ENCODE results near the gene PCDH9. TPM values are rescaled to one million over a fixed set of nuclear protein-coding genes. Genes with fewer than 3 reads are reported as not detected.

The PCDH9 gene
- total and polyA plus RNA-seq, 2 of the 13 experiments (the other 11 are each of a cell fraction or from before 2014, with no cell fraction given): 0.09 TPM; not detected in 1

GRCh38 chr13:67275351-67275960 lies 45.3 kb upstream of the PCDH9 start (continued):
- TF ChIP-seq NCOA2 (CRISPR knock-in tag; IDR thresholded peaks at IDR 0.05): no peak
- TF ChIP-seq NKX3-1 (CRISPR knock-in tag; IDR thresholded peaks at IDR 0.05): no peak
- no peak for TF ChIP-seq ZNF678 (CRISPR knock-in tag; IDR thresholded peaks at IDR 0.05)

DNA sequence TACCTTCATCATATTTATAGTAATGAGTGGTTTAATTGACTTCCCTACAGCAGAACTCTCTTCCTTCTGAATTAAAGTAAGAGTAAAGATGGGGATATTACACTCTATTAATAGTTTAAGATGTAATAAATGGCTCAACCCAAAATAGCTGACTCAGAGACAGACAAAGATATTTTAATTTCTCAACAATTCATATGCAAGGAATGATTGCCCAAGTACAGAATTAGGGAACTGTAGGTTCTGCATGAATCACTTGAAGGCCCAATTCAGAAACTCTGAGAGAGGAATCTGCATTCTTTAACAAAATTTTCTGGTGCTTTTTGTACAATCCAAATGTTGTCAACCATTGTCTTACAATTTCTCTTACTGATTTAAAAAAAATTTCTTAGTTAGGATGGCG lies 42.9 kb upstream of the PCDH9 start:
- H2AFZ ChIP-seq (ENCODE audit: low read length): no peak overlapping the region
- H3K27me3 ChIP-seq (ENCODE audit: control insufficient read depth in 1 of 2, insufficient read depth in 2 of 2, low read length in 2 of 2): no peaks in the 10 kb centered on the region
- BruUV-seq (replicated peaks): no TSS peak
- ChIA-PET CTCF (ENCODE audit: low intra/inter-chr PET ratio, low total read pairs) (no interaction called here), POLR2A (no interaction called here)
- no peak for TF ChIP-seq MAFG (CRISPR knock-in tag; IDR thresholded peaks at IDR 0.05)
- no peak for TF ChIP-seq FOSL1 (CRISPR knock-in tag; IDR thresholded peaks at IDR 0.05; ENCODE audit: borderline replicate concordance)
- TF ChIP-seq ZNF17 (CRISPR knock-in tag; IDR thresholded peaks at IDR 0.05): no peak
- no peak for TF ChIP-seq ZFP36L2 (CRISPR knock-in tag; IDR thresholded peaks at IDR 0.05)
- no peak for TF ChIP-seq ZSCAN21 (CRISPR knock-in tag; IDR thresholded peaks at IDR 0.05; ENCODE audit: borderline replicate concordance)
- no peak for TF ChIP-seq TFAP4 (IDR thresholded peaks at IDR 0.05; ENCODE audit: borderline replicate concordance, low read depth)
- TF ChIP-seq SRY (CRISPR knock-in tag; IDR thresholded peaks at IDR 0.05): no peak
- TF ChIP-seq KLF6 (CRISPR knock-in tag; IDR thresholded peaks at IDR 0.05): no peak
- no peak for TF ChIP-seq FOXM1 (CRISPR knock-in tag; IDR thresholded peaks at IDR 0.05)
- no peak for TF ChIP-seq THYN1 (CRISPR knock-in tag; IDR thresholded peaks at IDR 0.05; ENCODE audit: borderline replicate concordance, low read depth)
- TF ChIP-seq ZNF576 (CRISPR knock-in tag; IDR thresholded peaks at IDR 0.05): no peak
- no peak for TF ChIP-seq GABPB1 (CRISPR knock-in tag; IDR thresholded peaks at IDR 0.05)
- TF ChIP-seq PHF8 (CRISPR knock-in tag; IDR thresholded peaks at IDR 0.05): no peak
- TF ChIP-seq, protein P1, sequence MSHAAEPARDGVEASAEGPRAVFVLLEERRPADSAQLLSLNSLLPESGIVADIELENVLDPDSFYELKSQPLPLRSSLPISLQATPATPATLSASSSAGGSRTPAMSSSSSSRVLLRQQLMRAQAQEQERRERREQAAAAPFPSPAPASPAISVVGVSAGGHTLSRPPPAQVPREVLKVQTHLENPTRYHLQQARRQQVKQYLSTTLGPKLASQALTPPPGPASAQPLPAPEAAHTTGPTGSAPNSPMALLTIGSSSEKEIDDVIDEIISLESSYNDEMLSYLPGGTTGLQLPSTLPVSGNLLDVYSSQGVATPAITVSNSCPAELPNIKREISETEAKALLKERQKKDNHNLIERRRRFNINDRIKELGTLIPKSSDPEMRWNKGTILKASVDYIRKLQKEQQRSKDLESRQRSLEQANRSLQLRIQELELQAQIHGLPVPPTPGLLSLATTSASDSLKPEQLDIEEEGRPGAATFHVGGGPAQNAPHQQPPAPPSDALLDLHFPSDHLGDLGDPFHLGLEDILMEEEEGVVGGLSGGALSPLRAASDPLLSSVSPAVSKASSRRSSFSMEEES (CRISPR knock-in tag; IDR thresholded peaks at IDR 0.05): no peak
- TF ChIP-seq ZNF143 (CRISPR knock-in tag; IDR thresholded peaks at IDR 0.05): no peak
- TF ChIP-seq, protein P2, sequence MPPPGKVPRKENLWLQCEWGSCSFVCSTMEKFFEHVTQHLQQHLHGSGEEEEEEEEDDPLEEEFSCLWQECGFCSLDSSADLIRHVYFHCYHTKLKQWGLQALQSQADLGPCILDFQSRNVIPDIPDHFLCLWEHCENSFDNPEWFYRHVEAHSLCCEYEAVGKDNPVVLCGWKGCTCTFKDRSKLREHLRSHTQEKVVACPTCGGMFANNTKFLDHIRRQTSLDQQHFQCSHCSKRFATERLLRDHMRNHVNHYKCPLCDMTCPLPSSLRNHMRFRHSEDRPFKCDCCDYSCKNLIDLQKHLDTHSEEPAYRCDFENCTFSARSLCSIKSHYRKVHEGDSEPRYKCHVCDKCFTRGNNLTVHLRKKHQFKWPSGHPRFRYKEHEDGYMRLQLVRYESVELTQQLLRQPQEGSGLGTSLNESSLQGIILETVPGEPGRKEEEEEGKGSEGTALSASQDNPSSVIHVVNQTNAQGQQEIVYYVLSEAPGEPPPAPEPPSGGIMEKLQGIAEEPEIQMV (CRISPR knock-in tag; IDR thresholded peaks at IDR 0.05; ENCODE audit: low read depth): no peak
- TF ChIP-seq NCOA5 (CRISPR knock-in tag; IDR thresholded peaks at IDR 0.05): no peak
- no peaks in the 10 kb centered on the region for H3K9me3 ChIP-seq (ENCODE audit: low read length)
- H3K79me2 ChIP-seq (ENCODE audit: insufficient read depth, low read length): no peaks in the 10 kb centered on the region
- intact Hi-C loops (cut with micrococcal nuclease; ENCODE audit: unreplicated experiment) (no loop called here), in situ Hi-C loops (cut with HindIII; ENCODE audit: extremely low pct_ligation_motif_present, low pct_unique_long_range_greater_than_20kb) (no loop called here)
- FAIRE-seq: no peak
- DNase-seq (ENCODE audit: low spot score): no peak
- H3K4me1 ChIP-seq (ENCODE audit: insufficient read depth, low read length): no peaks in the 10 kb centered on the region
- H3K4me3 ChIP-seq (replicated peaks in 1 of 3; ENCODE audit: insufficient read depth in 1 of 3, low read depth in 2 of 3, low read length in 3 of 3): no peak overlapping the region
- WGBS (ENCODE audit: low lambda C conversion rate): 7% methylated on average over 1 of the region's 1 CpG
- no peak overlapping the region for H3K9ac ChIP-seq (ENCODE audit: insufficient read depth, low read depth, low read length)
- ATAC-seq: no peak
- no peak overlapping the region for H3K4me2 ChIP-seq (ENCODE audit: low read depth, low read length)
- no peaks in the 10 kb centered on the region for H4K20me1 ChIP-seq (ENCODE audit: insufficient read depth, low read length)
- H3K27ac ChIP-seq (ENCODE audit: extremely low read length, insufficient read depth, low read length): no peak overlapping the region
- no peaks in the 10 kb centered on the region for H3K36me3 ChIP-seq (replicated peaks in 1 of 2; ENCODE audit: control insufficient read depth in 1 of 2, insufficient read depth in 2 of 2, low read length in 2 of 2)
